ENCODE data around the gene IFNA14.

GRCh38 chr9:21255538-21256212 is 15.9 kb upstream of the IFNA14 start:
- TF ChIP-seq POLR2A (IDR thresholded peaks at IDR 0.05; ENCODE audit: low read depth) (no peak), CTCF (IDR thresholded peaks at IDR 0.05) (no peak), EP300 (IDR thresholded peaks at IDR 0.05) (no peak), POLR2AphosphoS5 (IDR thresholded peaks at IDR 0.05) (no peak)

All from esophagus muscularis mucosa (tissue), 4 donors.